H1 (cell line): Measurements from ENCODE around the gene NSFL1C.

Experiments used
- BACH1 ChIP-seq: IDR thresholded peaks from 2 replicates; pipeline ENCODE4 v1.6.1; 2012; ENCODE audit warnings: low read length, improper control_type of control experiment
- CTCF ChIP-seq, 3 experiments: IDR thresholded peaks; 1 replicate in 2 of 3; 2 replicates in 1 of 3; pipeline versions ENCODE4 v1.5.1 to v1.6.1; 2011; ENCODE audit warnings: low read length in 3 of 3, mild to moderate bottlenecking in 3 of 3, inconsistent platforms in 2 of 3, low read depth in 1 of 3, moderate library complexity in 1 of 3; ENCODE audit not compliant: insufficient read depth in 1 of 3; ENCODE audit errors: control extremely low read depth in 1 of 3
- JUN ChIP-seq: IDR thresholded peaks from 2 replicates; pipeline ENCODE4 v1.6.1; 2011; ENCODE audit warnings: low read depth, mild to moderate bottlenecking, improper control_type of control experiment, low read length
- POLR2AphosphoS5 ChIP-seq: IDR thresholded peaks from 2 replicates; pipeline ENCODE4 v1.6.1; 2011; ENCODE audit warnings: low read depth, low read length
- RAD21 ChIP-seq, 2 experiments: IDR thresholded peaks in 1 of 2; conservative IDR thresholded peaks in 1 of 2; 2 replicates each; pipeline ENCODE4 v1.6.1; 2011; ENCODE audit warnings: low read depth in 2 of 2, low read length in 2 of 2, improper control_type of control experiment in 1 of 2, inconsistent platforms in 1 of 2, mild to moderate bottlenecking in 1 of 2, moderate library complexity in 1 of 2
- RFX5 ChIP-seq: IDR thresholded peaks from 2 replicates; pipeline ENCODE4 v1.6.1; 2011; ENCODE audit warnings: low read depth, low read length, improper control_type of control experiment, borderline replicate concordance
- SIRT6 ChIP-seq: IDR thresholded peaks from one replicate; pipeline ENCODE4 v1.7.1; 2012; ENCODE audit warnings: low read length, inconsistent platforms
- SP1 ChIP-seq: IDR thresholded peaks from 2 replicates; pipeline ENCODE4 v1.6.1; 2011; ENCODE audit warnings: low read depth, low read length

- TF ChIP-seq CTCF (IDR thresholded peaks at IDR 0.05; ENCODE audit: control extremely low read depth in 1 of 3, insufficient read depth in 1 of 3, low read depth in 1 of 3, low read length in 3 of 3) (peak; percentile 83 to 94 (median 92)), SIRT6 (no peak), SP1 (peak; percentile 64; the same call in 1 of the 2 replicates), BACH1 (no peak), POLR2AphosphoS5 (peak; percentile 69; the same call in 1 of the 2 replicates), RAD21 (IDR thresholded peaks at IDR 0.05 in 1 of 2, conservative IDR thresholded peaks at IDR 0.05 in 1 of 2; ENCODE audit: low read depth in 2 of 2, low read length in 2 of 2) (peak; percentile 34 to 55; a peak in 3 of 4 replicates), RFX5 (no peak), JUN (no peak)
Measured at GRCh38 chr20:1466211-1467081, at the start of gene NSFL1C.
